GM21381 (cell line): ENCODE measurements around the gene ADGB.
A peak's percentile ranks its signal among the peaks of the same experiment; 100 is the strongest.
"Not testable (repeated sequence)": the region's sequence is repeated elsewhere in the genome, so short reads cannot be mapped to it uniquely, and the experiment has no call there.

ENCODE experiments used
- ATAC-seq: cut with Tn5 transposase; IDR thresholded peaks from one replicate; pipeline ENCODE4 v1.9.1; 2021; ENCODE audit warnings: mild to moderate bottlenecking, moderate library complexity; ENCODE audit not compliant: unreplicated experiment

The ADGB gene

DNA sequence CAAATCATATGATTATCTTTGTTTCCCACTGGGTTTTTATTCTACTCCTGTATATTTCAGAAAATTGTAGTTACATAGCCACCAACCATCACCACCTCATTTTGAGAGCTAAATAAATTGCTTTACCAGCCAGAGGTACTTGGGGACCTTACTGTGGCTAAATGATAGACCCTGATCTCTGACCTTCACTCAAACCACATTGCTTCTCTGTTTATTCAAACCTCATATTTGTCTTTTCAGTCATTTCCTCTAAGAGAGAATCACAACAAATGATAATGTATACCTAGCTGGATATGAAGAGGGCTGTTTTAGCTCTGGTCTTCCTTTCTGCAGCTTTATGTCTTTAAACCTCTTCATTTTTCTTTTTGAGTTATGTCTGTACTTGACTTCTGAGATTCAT lies 142.8 kb downstream of the ADGB start:
- no peak for ATAC-seq

DNA sequence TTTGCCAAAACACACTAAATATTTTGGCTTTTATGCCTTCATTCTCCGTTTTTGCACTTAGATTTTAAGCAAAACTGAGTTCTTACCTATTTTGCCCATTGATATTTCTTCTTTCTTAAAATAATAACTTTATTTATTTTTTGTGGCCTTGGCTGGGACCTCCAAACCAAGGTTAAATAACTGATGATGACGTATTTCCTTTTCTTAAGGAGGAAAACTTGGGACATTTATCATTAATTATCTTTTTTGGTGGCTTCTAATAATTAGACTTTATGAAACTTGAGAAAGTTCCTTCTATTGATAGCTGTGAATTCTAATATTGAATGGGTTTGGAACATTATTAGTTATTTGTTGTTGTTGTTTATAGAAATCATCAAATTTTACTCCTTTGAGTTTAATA lies 154.5 kb downstream of the ADGB start:
- ATAC-seq: no peak

DNA sequence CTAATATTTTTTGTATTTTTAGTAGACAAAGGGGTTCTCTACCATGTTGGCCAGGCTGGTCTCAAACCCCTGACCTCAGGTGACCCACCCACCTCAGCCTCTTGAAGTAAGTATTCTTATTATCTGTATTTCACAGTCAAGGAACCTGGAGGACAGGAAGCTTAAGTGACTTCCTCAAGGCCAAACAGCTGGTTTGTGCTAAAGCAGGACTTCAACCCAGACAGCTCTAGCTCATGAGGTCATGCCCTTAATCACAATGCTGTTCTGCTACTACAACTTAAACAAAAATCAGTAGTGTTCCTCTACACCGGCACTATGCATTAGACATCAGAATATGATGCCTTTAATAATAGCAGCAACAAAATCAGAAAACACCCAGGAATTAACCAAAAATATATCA lies 168.9 kb downstream of the ADGB start:
- ATAC-seq: no peak

DNA sequence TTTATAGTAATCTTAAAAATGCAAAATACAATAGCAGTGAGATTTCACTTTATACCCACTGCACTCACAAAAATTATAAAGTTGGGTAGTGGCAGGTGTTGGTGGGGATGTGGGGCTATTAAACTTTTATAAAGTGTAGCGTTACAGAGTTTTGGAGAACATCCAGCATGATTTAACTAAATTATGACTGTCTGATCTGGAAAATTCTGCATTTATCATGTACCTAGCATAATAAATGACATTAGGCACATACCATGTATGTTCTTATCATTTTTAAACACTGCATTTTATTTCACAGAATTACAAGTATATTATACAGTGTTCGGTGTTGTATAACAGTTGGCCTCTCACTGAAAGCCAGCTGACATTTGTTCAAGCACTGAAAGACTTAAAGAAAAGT lies 169.9 kb downstream of the ADGB start:
- ATAC-seq: no peak

DNA sequence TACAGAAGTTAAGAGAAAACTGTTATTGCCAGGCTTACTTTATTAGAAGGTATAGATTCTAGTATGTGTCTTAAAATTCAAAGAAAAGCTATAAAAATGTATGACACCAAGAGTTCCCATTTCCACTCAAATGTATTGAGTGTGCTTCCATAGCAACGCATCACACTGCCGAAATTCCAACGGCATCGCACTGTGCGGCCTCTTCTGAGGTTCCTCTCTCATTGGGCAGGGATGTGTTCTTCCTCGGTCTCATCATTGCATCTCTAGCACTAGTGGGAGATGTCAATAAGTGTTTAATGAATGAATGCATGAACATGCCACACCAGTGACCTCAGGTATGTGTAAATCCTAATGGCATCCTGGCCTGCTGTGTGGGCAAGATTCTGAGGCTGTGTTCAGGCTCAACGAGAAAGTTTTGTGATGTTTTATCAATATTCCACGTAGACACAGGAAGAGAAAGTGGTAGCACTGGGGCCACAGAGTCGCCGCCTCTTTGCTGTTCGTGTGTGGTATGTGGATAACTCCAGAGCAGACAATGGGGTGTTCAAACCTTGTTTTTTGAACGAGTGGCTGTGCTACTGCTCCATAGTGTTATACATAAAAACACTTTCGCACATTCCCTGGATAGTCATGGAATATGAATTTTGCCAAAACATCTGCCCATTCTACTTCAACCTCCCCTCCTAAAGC lies 171.6 kb downstream of the ADGB start:
- ATAC-seq: no peak

DNA sequence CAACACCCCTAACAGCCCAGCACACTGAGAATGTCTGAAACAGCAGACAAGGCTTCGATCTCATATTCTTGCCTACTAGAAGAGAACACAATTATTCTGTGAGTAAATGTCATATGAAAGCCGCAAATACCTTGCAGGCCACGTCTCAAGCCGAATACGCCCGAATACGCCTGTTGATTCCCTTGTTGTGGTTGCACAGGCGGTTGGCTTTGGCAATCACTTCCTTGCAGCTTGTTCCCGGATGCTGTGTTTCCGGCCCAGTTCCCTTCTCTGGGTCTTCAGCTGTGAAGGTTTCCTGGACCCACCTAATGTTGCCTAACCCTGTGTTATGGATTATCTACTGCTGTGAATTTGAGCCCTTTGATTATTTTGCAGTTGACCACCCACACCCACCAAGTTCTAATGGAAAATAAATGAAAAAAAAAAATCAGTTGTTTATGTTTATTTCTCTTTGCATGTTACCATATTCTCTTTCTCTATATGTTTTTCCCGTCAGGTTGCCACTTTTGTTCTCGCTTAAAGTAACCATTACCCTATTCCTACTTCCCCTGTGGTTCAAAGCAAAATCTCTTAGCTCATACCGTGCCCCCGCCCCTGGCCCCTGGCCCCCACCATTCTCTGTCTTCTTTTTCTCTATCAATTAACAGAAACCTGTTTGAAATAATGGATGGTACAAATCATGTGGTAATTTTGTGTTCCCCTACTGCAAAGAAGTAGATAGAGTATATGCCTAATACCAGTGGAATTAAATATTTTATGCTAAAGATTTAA lies 172.4 kb downstream of the ADGB start:
- no peak for ATAC-seq

DNA sequence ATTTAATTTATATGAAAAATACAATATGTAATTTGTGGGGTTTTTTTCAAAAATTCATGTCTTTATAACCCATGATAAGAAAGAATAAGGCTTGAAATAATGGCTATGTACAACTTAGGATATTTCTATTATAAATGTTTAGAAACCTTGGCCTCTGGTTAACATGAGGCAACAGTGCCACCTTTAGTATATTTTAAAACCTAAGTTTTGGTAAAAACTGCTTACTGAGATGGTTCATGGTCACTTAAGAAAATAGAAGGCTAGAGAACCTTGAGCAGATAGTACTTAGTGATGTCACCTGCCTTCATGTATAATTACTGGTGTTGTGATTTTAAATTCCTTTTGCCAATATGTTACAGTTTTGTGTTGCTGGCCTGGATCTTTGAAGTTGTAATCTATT lies 176.4 kb downstream of the ADGB start:
- ATAC-seq: no peak

DNA sequence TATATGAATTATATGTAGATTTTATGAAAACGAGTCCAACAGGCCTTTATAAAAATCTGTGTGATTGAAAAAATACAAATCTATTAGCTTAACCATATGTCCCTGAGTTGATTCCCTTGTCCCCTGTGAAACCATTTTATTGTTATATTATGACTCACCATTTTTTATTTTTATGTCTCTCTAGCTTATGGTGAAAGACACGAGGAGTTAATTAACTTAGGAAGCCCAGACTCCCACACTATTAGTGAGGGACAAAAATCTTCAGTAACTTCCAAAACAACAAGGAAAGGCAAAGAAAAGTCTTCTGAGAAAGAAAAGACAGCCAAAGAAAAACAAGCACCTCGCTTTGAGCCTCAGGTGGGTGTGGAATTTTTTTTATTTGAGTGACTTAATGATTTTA lies 183.1 kb downstream of the ADGB start:
- no peak for ATAC-seq

DNA sequence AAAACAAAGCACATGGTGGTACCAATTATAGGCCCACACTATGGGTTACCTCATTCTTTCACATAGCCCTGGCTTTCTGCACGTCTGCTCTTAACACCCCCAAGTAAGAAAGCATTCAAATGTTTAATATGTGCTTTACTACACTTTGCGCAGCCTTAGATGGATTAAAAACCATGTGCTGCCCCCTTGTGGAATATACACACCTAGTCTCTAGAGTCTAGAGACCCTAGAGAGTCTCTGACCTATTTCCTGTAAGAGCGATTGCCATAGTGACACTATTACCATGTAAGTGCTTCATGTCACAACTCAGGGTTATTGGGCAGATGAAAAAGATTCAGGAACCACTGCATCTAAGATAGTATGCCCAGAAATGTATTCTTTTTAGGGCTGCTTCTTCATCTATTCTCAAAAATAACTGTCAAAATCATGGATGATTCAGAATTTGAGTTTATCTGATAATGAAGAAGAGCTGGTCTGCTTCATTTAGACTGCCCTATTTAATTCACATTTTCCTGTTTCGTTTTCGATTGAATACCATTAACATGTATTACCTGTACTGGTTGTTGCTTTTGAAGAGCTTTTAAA lies 186.3 kb downstream of the ADGB start:
- peak; percentile 90 for ATAC-seq

DNA sequence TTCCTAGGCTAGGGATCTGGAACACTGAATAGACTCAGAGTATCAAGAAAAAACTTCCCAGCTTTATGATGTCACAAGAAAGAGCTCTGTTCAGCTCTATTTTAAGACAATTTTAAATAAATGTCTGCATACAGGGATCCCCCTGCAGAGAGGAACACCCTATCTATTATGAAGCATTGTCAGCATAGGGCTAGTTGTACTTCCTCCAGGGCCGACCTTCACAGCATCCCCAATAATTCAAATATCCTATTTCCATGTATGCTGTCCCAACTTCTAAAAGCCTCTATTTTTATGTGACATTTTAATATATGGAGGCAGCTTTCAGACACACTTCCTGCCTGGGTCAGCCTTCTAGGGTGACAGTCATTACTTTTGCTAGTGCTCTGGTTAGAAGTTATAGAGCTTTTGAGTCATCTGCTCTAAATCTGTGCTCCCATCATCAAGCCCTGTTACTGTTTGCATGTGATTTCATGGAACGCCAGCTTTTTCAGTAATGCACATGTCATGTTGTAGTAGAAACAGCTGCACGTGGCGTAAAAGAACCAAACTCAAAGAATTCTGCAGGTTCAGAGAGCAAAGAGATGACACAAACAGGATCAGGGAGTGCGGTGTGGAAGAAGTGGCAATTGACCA lies 189.2 kb downstream of the ADGB start:
- no peak for ATAC-seq

DNA sequence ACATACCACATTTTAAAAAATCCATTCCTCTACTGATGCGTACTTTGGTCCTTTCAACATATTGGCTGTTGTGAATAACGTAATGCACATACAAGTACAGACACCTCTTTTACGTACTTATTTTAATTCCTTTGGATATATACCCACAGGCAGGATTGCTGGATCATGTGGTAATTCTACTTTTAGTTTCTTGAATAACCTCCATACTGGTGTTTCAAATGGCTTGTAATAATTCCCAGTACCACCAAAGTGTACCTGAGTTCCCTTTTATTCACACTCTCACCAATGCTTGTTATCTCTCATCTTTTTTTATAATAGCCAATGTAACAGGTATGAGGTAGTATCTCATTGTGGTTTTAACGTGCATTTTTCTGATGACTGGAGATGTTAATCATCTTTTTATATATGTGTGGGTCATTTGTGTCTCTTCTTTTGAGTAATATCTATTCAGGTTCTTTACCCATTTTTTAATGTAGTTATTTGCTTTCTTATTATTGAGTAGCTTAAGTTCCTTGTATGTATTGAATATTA lies 191.9 kb downstream of the ADGB start:
- no peak for ATAC-seq

DNA sequence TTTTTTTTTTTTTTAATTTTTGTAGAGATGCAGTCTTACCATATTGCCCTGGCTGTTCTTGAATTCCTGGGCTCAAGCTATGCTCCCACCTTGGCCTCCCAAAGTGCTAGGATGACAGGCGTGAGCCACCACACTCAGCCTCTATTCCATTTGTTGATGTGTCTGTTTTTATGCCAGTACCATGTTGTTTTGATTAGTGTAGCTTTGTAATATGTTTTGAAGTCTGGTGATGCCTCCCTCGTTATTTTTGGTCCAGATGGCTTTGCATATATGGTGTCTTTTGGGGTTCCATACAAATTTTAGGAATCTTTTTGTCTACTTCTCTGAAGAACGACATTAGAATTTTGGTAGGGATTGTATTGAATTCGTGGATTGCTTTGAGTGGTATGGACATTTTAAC lies 193.2 kb downstream of the ADGB start:
- ATAC-seq: no peak

DNA sequence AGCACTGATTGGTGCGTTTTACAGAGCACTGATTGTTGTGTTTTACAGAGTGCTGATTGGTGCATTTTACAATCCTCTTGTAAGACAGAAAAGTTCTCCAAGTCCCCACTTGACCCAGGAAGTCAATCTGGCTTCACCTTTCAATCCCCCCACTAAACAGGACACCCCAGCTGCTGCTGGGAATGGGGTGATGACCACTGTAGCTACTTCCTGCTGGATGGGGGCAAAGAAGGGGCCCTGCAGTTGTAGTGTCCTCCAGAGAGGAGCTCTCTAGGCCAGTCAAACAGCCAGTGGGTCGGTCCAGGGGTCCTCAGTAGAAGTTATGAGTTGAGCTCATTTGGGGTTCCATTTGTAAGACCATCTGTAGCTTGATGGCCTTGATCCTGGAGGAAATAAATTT lies 194.4 kb downstream of the ADGB start:
- not testable (repeated sequence) for ATAC-seq

DNA sequence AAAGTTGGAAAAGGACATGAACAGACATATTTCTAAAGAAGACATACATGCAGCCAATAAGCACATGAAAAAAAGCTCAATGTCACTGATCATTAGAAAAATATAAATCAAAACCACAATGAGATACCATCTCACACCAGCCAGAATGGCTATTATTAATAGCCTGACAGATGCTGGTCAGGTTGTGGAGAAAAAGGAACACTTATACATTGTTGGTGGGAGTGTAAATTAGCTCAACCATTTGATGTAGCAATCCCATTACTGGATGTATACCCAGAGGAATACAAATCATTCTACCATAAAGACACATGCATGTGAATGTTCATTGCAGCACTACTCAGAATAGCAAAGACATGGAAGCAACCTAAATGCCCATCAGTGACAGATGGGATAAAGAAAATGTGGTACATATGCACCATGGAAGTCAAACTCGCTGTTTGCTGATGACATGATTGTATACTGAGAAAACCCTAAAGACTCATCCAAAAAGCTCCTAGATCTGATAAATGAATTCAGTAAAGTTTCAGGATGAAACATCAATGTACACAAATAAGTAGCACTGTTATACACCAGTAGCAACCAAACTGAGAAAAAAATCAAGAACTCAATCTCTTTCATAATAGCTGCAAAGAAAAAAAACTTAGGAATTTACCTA lies 196.8 kb downstream of the ADGB start:
- no peak for ATAC-seq

DNA sequence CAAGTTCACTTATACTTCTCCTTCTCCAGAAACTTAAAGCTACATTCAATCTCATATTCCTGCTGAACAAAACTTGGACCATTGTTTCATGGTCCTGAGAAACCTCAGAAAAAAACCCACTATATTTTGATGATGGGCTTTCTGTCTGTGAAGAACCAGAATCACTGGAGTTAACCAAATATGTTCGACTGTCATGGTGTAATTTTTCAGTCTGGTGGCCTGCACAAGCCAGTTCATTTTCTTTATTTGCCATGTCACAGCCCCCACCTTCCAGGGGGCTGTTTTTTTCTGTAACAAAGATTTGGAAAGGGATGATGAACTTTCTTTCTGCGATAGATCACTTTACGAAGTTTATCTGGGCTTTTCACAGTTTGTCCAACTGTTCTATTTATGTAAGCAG lies 204.4 kb downstream of the ADGB start:
- ATAC-seq: not testable (repeated sequence)

DNA sequence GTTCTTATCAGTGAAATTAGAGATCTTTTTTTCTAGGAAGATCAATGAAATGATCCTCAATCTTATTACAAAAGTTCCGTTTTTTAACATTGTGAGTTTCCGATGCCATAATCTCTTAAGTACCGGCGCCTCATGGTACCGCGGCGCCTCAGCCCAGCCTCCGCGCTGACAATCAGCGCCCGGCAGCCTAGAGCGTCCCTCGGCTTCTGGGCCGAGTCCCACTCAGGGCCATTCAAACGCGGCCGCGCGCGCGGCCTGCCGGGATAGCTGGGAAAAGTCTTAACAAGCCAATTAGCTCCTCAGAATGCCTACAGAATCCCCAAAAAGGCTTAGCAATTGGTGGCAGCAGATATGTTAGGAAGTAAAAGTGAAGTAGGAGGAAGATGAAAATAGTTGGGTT lies 204.8 kb downstream of the ADGB start:
- no peak for ATAC-seq

DNA sequence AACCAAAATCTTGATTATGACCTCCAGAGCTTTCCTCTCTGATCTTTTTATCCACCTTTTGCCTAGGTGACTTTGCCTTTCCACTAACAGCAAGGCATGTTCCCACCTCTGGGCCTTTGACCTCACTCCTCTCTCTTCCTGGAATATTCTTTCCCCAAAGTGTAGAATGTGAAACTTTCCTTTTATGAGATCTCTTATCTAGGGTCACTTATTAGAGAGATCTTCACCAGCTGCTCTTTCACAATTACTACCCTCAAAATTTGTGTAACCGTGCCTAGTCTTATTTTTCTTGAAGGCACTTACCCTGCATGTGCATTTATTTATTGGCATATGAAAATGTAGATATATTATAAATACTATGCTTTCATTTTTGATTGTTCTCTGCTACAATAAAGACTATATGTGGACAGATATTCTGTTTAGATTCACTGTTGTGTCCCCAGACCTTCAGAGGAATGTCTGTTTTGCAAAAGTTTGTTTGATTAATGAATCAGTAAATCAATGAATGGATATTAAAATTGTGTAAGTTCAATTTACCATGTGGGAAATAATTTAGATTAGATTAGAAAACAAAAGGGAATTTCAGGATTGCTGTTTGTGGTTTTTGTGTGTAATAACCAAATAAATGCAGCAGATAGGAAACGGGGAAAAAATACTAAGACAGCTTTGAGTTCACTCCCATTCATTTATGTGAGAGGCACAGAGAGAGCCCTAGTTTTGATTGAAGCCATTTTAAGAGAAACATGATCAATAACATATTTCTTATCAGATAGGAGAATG lies 207.0 kb downstream of the ADGB start:
- no peak for ATAC-seq

DNA sequence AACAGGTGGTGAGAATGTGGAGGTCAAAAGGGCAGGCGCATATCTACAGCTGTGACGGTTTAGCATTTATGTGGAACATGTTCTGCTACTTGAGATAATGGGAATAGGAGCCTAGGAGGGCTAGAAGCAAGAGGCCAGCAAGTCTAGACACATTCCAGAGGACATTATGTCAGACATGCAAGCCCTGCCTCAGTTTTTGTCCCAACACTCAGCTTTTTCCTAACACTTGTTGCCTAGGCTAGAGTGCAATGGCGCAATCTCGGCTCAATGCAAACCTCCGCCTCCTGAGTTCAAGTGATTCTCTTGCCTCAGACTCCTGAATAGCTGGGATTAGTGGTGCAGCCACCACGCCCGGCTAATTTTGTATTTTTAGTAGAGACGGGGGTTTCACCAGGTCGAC lies 210.2 kb downstream of the ADGB start:
- ATAC-seq: not testable (repeated sequence)

DNA sequence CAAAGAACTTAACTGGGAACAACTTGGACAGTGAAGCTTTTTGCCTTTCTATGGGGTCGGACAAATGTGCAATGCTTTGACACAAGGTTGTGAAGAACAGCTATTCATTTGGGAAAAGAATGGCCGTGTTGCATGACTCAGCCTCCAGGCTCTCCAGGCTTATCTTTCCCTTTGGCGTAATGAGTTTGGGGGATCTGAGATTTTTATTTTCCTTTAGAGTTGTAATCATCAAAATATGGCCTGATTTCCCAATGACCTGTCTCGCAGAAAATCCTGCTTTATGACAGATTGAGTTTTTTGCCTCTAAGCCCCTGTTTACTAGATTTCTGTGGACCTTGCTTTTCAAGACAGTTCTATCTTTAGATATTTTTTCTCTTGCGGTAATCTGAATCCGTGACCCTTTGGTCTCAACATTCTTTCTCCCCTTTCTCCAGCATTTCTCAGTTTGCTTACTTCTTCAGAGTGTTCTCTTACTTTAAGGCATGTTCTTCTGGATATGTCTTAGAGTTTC lies 214.1 kb downstream of the ADGB start:
- ATAC-seq: not testable (repeated sequence)

DNA sequence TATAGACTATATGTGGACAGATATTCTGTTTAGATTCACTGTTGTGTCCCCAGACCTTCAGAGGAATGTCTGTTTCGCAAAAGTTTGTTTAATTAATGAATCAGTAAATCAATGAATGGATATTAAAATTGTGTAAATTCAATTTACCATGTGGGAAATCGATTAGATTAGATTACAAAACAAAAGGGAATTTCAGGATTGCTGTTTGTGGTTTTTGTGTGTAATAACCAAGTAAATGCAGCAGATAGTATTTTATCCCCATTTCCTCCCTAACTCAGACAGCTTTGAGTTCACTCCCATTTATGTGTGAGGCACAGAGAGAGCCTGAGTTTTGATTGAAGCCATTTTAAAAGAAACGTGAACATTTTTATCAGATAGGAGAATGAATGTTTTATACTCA lies 214.8 kb downstream of the ADGB start:
- no peak for ATAC-seq
